RWPE1 (cell line): ENCODE results near the gene OR2T11.
"Not testable (repeated sequence)": the region's sequence is repeated elsewhere in the genome, so short reads cannot be mapped to it uniquely, and the experiment has no call there.

Source experiments
- CTCF ChIA-PET: fragments of 350-600 bp; sonication (Branson Sonifier 250); formaldehyde crosslinking; extraction: SDS; loops from one replicate; lab custom pipeline; 2021; lab: Yijun Ruan, JAX
- POLR2A ChIA-PET: fragments of 400-600 bp; formaldehyde crosslinking; extraction: SDS; loops from one replicate; lab custom pipeline; 2020; ENCODE audit warnings: antibody characterized with exemption; ENCODE audit not compliant: low non-redundant PET; lab: Yijun Ruan, JAX
- DNase-seq: peaks from one replicate; pipeline ENCODE4 v3.0.0; 2012; ENCODE audit warnings: low spot score
- H3K27ac ChIP-seq: fragments of 450-650 bp; 2 replicates; pipeline ENCODE4 v1.5.1; 2017
- CTCF ChIP-seq: fragments of 450-650 bp; conservative IDR thresholded peaks from 2 replicates; pipeline ENCODE4 v1.5.1; 2017; ENCODE audit warnings: low read depth, mild to moderate bottlenecking

The OR2T11 gene

GRCh38 chr1:248589334-248589733, 45.6 kb downstream of the OR2T11 start:
- DNase-seq, result no peak
- CTCF ChIA-PET, result no interaction called here
- no peak for TF ChIP-seq CTCF
- POLR2A ChIA-PET, result no interaction called here
- H3K27ac ChIP-seq, result no peak overlapping the region

- POLR2A ChIA-PET, result no interaction called here
- H3K27ac ChIP-seq, result no peak overlapping the region
- CTCF ChIA-PET, result no interaction called here
- DNase-seq, result no peak
- no peak for TF ChIP-seq CTCF
Measured at GRCh38 chr1:248585266-248585665, 49.6 kb downstream of the OR2T11 start.

GRCh38 chr1:248576260-248576980, 58.5 kb downstream of the OR2T11 start:
- no peak overlapping the region for H3K27ac ChIP-seq
- ChIA-PET POLR2A (no interaction called here), CTCF (interaction anchor here (0.9 kb wide), 1 partner anchor 166 kb away, joined by 3 read pairs; no protein-coding TSS in a partner anchor)
- DNase-seq, result no peak
- no peak for TF ChIP-seq CTCF

GRCh38 chr1:248574657-248575056, 60.2 kb downstream of the OR2T11 start, which contains the start of gene OR2T34:
OR2T34 (minus strand) TSS chr1:248574757; CDS start chr1:248574757, 0 bp downstream.
- CTCF ChIA-PET, DNase-seq, POLR2A ChIA-PET, H3K27ac ChIP-seq: not testable (repeated sequence)

GRCh38 chr1:248573856-248574255, 61.0 kb downstream of the OR2T11 start:
- H3K27ac ChIP-seq, DNase-seq, POLR2A ChIA-PET, CTCF ChIA-PET: not testable (repeated sequence)
